Measurements from ENCODE around the gene MORC4.
A peak's percentile ranks its signal among the peaks of the same experiment; 100 is the strongest.

The MORC4 gene

DNA sequence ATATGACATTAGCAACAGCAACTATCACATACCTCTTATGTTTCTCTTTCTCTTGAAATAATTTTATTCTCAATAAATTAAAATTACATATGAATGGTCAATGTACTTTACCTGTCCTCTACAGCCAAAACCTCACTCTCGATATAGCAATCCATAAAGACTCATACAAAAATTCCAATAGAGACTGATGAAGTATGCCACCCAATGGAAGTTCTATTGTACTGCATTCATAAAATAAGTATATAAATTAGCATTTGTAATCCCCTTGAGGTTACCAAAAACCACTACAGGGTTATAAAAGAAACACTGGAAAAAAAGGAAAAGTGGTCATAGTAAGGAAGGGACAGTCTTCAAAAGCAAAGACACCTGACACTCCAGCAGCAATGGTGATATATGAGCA lies 47.0 kb downstream of the MORC4 start:
- DNase-seq (ENCODE audit: low read depth, low spot score), result no peak

DNA sequence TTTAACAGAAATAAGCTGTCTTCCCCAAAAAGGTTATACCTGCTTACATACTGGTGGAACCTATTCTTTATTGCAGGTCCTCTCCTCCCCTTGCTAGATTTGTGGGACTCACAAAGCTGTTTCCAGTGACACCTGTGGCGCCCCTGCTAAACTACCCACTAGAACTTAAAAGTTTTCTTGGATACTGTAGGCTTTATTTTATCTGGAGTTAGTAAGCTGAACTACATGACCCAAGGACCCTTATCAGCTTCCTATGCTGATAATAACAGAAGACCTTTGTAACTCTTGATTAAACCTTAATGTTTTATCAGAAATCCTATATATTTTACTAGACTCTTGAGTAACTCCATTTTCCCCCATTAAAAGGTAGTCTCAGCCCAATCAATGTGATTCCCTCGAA lies 47.5 kb downstream of the MORC4 start:
- DNase-seq (ENCODE audit: low read depth, low spot score), result no peak

DNA sequence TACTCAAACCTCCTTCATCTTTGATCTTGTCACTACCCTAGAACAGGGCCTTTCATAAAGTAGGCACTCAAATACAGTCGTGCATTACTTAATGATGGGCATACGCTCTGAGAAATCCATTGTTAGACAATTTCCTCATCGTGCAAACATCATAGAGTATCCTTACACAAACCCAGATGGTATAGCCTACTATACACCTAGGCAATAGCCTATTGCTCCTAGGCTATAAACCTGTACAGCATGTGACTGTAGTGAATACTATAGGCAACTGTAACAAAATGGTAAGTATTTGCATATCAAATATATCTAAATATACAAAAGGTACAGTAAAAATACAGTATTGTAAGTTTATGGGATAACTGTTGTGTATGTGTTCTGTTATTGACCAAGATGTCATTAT lies 47.9 kb downstream of the MORC4 start:
- DNase-seq (ENCODE audit: low read depth, low spot score), result no peak

DNA sequence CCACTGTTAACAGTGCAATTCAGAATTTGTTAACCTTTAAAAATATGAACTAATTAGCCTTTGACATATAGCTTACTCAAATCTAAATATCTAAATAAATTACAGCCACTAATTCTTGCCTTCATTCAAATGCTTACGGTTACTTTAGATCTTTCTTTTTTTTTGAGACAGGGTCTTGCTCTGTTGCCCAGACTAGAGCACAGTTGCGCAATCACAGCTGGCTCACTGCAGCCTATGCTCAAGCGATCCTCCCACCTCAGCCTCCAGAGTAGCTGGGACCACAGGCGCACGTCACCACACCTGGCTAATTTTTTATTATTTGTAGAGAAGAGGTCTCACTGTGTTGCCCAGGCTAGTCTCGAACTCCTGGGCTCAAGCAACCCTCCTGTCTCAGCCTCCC lies 48.8 kb downstream of the MORC4 start:
- DNase-seq (ENCODE audit: low read depth, low spot score), result no peak

DNA sequence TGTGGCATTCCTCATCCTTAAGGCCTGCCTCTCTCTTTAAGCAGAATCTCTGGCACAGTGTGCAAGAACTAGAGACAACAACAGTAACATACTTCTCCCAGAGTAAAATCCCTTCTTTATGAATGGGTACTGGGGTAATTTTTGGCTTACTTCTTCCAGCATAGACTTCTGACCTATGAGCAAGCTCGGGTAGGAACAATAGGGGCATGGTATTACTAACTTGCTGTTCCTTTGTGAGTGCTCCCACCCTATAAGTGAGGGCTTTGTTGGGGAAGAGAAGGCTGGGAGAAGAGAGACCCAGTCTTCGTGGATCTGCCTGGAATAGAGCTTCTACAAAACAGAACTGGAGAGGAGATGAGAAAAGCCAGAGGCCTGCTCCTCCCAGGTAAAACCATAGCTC lies 49.6 kb downstream of the MORC4 start:
- DNase-seq (ENCODE audit: low read depth, low spot score), result no peak

DNA sequence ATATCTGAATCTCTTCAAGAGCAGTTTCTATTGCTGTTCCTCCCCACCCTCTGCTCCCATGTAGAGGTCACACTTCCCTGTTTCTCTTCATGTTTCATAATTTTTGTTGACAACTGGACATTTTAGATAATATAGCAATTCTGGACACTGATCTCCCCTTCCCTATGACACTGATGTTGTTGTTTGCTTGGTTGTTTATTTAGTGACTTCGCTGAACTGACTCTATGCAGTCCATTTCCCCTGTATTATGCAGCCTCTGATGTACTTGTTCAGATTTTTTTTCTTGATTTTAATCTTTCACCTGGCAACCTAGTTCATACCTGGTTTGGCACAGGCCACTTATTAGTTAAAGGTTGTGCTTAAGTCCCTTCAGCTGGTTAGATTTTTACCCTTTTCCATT lies 50.6 kb downstream of the MORC4 start:
- no peak for DNase-seq (ENCODE audit: low read depth, low spot score)

DNA sequence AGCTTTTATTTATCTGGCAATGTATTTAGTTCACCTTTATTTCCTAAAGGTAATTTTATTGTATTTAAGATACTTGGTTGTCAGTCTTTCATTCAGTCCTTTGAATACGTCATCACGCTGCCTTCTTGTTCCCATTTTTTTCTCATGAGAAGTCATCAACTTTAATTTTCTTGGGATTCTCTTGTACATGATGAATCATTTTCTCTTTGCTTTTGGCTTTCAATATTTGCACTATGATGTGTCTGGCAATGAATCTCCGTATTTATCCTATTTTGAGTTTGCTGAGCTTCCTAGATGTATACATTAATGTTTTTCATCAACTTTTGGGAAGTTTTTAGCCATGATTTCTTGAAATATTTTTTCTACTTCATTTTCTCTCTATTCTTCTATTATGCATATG lies 51.4 kb downstream of the MORC4 start:
- DNase-seq (ENCODE audit: low read depth, low spot score), result no peak

DNA sequence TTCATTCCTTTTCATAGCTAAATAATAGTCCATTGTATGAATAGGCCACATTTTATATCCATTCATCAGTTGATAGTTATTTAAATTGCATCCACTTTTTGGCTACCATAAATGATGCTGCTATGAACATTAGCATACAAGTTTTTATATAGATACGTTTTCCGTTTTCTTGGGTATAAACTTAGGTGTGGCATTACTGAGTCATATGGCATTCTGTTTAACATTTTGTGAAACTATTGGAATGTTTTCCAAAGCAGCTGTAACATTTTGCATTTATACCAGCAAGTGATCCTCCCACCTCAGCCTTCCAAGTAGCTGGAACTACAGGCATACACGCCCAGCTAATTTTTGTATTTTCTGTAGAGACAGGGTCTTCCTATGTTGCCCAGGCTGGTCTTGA lies 53.5 kb downstream of the MORC4 start:
- DNase-seq (ENCODE audit: low read depth, low spot score), result no peak

DNA sequence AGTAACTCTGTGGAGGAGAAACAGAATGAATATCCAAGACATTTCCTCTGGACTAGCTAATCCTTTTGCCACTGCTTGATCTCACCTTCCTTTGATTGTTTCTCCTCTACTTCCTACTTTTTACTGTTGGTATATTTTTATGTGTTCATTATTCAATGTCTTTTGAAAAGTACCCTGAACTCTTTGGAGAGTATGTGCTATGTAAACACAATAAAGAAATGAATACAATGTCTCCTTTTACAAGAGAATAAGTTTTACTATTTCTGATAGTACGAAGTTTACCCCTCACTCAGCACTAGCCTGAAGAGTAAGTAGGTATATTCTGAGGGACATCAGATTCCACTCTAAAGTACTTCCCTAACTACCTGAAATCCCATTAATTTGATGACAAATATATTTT lies 59.9 kb downstream of the MORC4 start:
- no peak for DNase-seq (ENCODE audit: low read depth, low spot score)

DNA sequence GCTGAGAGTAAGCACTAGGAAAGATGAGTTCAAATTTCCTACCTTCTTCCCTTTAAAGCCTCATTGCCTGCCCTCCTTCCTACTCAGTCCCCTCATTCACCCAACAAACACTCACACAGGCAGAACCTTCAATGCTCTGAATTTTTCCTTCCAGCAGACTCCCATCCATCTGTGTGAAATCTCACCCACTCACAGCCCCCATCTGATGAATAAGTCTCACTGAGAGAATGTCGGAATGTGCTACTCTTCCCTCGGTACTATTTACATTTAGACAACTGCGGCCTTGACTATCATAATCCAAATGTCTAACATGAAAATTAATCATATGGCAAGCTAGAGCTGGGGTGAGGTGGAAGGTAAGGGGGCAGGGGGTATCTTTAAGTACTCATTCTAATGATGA lies 60.4 kb downstream of the MORC4 start:
- DNase-seq (ENCODE audit: low read depth, low spot score), result no peak

DNA sequence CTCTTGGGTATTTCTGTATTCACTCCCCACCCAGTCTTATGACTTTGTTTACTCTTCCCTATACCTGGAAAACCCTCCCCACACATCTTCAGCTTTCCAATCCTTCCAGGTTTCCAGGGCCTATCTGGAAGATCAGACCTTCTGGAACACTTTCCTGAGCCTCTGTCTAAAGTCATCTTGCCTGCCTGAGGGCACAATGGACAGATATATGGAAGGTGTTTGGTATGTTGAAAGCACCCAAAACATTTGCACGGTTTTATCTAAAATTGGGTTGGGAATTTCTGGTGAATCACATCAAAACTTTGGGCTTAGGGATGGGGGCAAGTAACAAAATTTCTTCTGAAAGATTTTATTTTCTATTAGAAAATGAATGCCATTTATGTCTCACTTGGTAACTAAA lies 63.8 kb downstream of the MORC4 start:
- DNase-seq (ENCODE audit: low read depth, low spot score), result no peak

DNA sequence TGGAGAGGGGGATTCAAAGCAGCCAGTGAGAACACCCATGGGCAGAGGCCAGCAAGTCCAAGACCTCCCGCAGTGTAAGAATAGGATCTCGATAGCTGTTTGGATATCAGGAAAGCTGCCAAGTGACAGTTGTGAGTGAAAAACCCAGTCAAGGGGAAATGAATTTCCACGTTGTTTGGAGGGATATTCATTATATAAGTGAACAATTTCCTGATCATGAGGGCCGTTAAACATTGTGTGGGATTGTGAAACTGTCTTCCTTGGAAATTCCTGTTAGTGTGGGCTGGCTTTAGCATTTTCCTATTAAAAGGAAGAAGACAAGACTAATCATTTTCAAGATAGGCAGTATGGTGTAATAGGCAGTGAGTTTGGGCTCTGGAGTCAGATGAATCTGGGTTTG lies 64.8 kb downstream of the MORC4 start:
- DNase-seq (ENCODE audit: low read depth, low spot score), result no peak

DNA sequence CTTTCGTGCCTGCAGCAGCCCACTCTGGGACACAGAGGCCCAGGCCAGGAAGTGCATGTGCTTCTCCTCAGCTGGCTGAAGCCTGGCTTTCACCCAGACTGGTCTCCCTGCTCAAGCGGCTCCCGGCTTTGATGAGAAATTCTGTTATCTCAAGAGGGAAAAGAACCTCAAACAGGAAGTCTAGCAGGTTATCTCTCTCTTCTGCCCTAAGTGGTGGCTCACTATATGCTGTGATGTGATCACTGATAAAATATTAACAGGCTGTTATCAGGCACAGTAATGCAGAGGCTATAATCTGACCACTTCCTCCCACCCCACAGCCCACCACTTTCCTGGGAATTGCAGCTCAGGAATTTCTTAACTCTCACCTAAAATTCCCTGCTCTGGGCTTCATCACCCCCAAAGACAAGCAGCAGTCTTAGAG lies 66.5 kb downstream of the MORC4 start:
- DNase-seq (ENCODE audit: low read depth, low spot score), result no peak

DNA sequence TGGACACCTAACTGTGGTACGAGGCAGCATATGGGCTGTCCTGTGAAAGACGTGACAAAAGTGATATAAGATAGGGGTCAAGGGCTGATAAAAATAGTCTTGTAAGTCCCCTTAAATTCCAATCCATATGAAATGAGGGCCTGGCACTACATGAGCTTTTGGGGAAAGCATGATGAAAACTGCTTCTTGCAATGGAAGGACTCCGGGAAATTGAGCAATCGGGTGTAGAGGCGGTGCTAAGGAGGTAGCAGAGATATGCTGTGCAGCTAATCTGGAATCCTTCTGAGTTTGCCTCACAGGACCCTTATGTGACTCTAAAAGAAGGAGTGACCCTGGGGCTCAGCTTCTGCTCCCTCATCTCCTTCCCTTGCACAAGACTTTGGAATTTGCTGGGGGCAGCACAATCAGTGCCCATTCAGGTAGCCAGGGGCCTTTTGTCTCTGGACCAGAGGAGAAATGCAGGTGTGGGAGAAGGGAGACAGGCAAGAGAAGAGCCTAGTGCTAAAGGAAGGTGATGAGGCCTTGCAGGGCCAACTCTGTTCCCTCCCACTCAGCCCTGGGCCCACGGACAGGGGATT lies 67.0 kb downstream of the MORC4 start:
- no peak for DNase-seq (ENCODE audit: low read depth, low spot score)

DNA sequence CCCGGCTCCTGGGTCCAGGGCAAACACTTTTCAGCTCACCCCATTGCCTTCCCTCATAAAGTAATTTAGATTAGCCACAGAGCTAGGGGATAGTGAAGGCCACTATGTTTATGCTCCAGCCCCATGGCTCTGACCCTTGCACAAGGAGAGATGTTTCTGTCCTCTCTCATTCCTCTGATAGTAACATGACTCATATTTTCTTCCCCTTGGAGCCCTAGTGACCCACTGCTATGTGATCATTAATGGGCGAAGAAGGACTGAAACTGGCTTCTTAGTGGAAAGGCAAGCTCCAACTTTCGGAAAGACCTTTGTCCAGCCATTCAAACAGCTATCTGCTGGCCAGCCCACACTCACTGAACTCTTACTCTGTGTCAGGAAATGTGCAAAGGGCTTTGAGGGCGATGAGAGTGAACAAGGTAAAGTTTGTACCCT lies 67.5 kb downstream of the MORC4 start:
- DNase-seq (ENCODE audit: low read depth, low spot score), result no peak

DNA sequence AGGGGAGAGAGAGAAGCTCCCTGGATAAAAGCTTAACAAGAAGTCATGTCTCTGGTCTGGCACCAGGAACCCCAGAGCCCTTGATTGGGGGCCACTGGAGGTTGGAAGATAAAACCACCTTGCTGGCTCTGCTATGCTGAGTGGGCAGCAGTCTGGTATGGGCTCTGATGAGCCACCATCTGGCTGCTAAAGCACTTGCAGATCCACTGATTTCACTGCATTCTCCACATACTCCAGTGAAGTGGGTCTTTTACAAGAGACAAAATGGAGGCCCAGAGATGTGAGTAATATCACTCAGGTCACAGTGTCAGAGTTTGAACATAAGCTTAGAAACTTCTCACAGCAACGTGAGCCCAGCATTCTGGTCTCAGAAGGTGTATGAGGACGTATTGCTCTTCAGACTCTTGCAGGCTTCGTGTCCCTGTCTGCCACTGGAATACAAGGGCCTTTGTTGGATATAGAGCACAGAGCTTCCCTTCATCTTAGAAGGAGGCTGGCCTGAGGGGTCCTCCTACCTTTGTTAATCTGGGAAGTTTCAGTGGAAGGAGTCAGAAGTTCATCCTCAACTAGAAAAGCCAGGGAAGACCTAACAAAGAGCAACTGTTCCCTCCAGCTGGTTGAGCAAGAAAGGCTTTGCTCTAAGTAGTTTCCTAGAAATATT lies 68.1 kb downstream of the MORC4 start:
- no peak for DNase-seq (ENCODE audit: low read depth, low spot score)

DNA sequence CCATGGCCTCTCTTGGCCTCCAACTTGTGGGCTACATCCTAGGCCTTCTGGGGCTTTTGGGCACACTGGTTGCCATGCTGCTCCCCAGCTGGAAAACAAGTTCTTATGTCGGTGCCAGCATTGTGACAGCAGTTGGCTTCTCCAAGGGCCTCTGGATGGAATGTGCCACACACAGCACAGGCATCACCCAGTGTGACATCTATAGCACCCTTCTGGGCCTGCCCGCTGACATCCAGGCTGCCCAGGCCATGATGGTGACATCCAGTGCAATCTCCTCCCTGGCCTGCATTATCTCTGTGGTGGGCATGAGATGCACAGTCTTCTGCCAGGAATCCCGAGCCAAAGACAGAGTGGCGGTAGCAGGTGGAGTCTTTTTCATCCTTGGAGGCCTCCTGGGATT lies 71.8 kb downstream of the MORC4 start:
- DNase-seq (ENCODE audit: low read depth, low spot score), result no peak

DNA sequence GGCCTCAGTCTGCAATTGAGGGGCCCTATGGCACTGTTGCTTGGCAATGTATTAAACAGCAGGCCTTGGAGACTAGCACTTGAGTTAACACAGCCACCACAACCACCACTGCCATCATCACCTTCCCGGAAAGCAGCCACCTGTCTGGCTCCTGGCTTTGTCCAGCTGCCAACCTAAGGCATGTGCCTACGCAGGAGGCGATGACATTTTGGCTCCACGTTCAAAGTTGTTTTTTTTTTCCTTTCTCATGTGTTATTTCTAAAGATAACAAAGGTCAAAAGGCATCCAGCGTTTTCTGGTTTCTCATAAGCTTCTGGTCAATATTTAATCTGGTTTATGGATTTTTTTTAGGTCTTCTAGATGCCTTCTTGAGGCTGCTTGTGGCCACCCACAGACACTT lies 72.3 kb downstream of the MORC4 start:
- no peak for DNase-seq (ENCODE audit: low read depth, low spot score)

DNA sequence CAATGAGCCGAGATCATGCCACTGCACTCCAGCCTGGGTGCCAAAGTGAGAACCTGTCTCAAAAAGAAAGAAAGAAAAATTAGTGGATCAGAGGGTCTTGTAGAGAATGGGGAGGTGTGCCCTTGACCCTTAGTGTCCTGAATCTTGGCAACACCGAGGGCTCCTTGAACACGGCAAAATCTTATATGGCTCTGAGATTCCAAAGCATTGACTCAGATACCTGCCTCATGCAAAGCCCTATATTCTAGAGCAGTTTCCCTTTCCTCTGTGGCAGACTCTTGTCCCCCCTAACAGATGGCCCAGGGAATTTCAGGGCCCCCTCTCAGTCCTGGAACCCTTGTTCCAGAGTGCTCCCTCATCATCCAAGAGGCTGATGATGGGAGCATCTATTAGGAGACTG lies 73.0 kb downstream of the MORC4 start:
- DNase-seq (ENCODE audit: low read depth, low spot score), result no peak

DNA sequence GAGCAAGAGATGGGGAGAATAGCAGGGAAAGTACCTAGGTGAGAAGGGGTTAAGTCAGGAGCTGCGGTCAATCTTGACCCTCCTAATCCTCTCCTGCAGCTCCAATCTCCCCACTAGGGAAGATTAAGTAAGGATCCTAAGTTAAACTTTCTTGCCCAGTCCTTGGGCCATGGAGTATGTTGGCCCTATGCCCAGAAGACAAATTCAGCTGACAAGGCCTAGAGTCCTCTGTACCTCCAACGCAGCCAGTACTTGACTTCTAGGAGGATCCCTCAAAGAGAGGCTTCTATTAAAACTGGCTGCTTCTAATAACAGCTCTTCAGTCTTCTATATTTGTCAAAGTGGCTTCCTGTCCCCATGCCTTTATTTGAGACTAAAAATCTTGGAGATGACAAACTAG lies 78.4 kb downstream of the MORC4 start:
- DNase-seq (ENCODE audit: low read depth, low spot score), result no peak

DNA sequence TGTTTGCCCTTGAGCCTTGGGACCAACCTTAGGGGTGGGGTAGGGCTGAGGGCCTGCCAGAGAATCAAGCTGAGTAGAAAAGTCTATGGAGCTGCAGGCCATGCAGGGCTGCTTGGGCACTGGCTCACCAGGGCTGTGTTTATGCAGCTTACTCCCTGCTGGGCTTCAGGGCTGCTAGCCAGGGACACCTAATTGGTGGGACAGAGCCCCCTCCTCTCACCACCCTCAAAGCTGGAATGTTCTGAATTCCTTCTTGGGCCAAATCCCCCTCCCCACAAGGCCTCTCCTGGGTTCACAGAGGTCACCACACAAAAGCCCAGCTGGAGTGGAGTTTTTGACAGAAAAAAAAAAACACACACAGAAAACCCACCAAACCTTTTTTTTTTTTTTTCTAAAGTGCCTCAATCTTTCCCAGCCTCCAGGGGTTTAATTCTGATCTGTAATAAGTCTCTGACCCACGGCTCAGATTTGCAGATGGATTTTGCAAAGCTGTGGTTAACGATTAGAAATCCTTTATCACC lies 80.0 kb downstream of the MORC4 start, which contains the start of gene CLDN2:
TSS of gene CLDN2 (plus strand) at position 471 of the 521 bp plus-strand sequence. CDS start 7,827 bp downstream, outside the sequence.
- DNase-seq (ENCODE audit: low read depth, low spot score), result peak; percentile 35

DNA sequence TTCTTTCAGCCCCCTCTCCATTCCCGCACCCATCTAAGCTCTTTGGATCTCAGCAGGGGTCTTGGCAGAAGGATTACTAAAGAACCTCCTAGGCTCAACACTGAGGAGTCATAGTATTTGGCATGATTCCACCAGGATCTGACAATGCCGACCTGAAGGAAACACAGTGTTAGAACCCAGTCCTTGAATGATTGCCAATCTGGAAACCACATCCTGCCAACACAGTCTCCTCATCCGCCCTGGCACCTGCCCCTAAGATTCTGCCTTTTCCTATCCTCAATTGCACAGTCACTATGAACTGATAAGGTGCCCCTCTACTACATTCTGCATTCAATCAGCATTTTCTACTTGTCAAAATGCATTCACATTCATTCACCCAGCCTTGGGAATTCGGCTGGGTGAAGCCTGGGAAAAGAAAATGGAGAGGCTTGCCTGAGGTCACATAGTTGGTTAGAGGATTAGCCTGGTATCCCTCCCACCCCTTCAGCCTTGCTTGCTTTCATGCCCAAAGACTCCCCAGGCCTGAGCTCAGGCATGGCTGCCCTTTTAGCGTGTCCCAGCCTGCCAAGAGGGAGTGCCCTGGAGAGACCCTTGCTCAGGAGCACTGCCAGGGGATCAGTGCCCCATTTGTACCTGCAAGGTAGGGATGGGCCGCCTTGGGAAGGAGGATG lies 82.0 kb downstream of the MORC4 start:
- DNase-seq (ENCODE audit: low read depth, low spot score), result no peak

DNA sequence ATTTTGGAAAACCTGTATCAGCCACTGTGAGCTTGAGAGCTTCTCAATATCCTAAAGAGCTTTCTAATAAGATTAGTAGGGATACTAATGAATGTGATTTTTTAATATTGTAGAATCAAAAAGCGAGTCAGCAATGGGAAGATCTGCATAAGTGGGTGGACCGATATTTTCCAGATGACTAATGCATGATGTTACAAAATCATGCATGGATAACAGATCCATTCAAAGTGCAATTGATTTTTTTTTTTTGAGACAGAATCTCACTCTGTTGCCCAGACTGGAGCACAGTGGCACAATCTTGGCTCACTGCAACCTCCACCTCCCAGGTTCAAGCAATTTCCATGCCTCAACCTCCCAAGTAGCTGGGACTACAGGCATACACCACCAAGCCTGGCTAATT lies 87.1 kb downstream of the MORC4 start:
- no peak for DNase-seq (ENCODE audit: low read depth, low spot score)

Data from smooth muscle cell of the brain vasculature (primary cell).